Muscle layer of duodenum (tissue), 2 donors: ENCODE data around the gene PLPPR2.
"Not testable (repeated sequence)": the region's sequence is repeated elsewhere in the genome, so short reads cannot be mapped to it uniquely, and the experiment has no call there.

ENCODE experiments used
- H3K27ac ChIP-seq: one replicate; pipeline ENCODE4 v1.7.0; 2013; ENCODE audit warnings: mild to moderate bottlenecking, low read length
- H3K27me3 ChIP-seq: one replicate; pipeline ENCODE4 v1.7.0; 2013; ENCODE audit warnings: low read depth, mild to moderate bottlenecking, control low read depth, low read length
- H3K36me3 ChIP-seq, 2 donors: one replicate each; pipeline ENCODE4 v1.7.0; 2013; ENCODE audit warnings: low read length in 2 of 2, control low read depth in 1 of 2, mild to moderate bottlenecking in 1 of 2; ENCODE audit not compliant: insufficient read depth in 2 of 2, control insufficient read depth in 1 of 2
- H3K4me1 ChIP-seq, 2 donors: one replicate each; pipeline ENCODE4 v1.7.0; 2013; ENCODE audit warnings: low read length in 2 of 2, mild to moderate bottlenecking in 2 of 2, control low read depth in 1 of 2, moderate library complexity in 1 of 2; ENCODE audit not compliant: insufficient read depth in 2 of 2, control insufficient read depth in 1 of 2
- H3K4me3 ChIP-seq, 2 donors: one replicate each; pipeline ENCODE4 v1.7.0; 2013; ENCODE audit warnings: low read length in 2 of 2, low read depth in 1 of 2, mild to moderate bottlenecking in 1 of 2
- H3K9me3 ChIP-seq, 2 donors: one replicate each; pipeline ENCODE4 v1.7.0; 2013; ENCODE audit warnings: low read length in 2 of 2, control low read depth in 1 of 2, mild to moderate bottlenecking in 1 of 2; ENCODE audit not compliant: control insufficient read depth in 1 of 2
- donor health status: healthy.

The PLPPR2 gene

DNA sequence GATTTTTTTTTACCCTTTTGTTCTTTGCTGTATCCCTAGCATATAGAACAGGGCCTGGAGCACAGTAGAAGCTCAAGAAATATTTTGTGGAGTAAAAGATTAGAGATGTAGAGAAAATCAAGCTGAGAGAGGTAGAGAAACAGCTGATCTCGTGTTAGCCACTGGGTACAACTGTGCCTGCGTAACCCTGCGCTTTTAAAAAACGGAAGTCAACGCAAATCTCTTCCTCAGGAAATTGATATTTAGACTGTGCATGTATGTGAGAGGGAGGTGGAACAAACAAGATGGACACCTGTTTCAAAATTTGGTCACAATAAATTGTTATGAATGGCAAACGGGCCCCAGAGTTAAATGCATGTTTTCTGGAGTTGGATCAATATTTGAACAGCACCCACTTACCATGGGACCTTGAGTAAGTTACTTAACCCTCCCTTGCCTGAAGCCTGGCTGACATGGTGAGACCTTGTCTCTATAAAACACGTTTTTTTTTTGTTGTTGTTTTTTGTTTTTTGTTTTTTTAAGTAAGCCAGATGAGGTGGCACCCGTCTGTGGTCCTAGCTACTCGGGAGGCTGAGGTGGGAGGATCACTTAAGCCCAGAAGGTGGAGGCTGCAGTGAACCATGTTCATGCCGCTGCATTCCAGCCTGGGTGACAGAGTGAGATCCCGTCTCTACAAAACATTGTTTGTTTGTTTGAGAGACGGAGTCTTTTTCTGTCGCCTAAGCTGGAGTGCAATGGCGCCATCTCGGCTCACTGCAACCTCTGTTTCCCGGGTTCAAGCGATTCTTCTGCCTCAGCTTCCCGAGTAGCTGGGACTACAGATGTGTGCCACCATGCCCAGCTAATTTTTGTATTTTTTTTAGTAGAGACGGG, 32.2 kb downstream of the PLPPR2 start:
- H3K27ac ChIP-seq = no peak overlapping the region
- peaks cover 0 to 18% of the 10 kb centered on the region in 2 donors for H3K4me1 ChIP-seq
- no peak overlapping the region for H3K4me3 ChIP-seq
- no peaks in the 10 kb centered on the region for H3K9me3 ChIP-seq
- no peaks in the 10 kb centered on the region for H3K36me3 ChIP-seq
- H3K27me3 ChIP-seq = peaks cover 3% of the 10 kb centered on the region

DNA sequence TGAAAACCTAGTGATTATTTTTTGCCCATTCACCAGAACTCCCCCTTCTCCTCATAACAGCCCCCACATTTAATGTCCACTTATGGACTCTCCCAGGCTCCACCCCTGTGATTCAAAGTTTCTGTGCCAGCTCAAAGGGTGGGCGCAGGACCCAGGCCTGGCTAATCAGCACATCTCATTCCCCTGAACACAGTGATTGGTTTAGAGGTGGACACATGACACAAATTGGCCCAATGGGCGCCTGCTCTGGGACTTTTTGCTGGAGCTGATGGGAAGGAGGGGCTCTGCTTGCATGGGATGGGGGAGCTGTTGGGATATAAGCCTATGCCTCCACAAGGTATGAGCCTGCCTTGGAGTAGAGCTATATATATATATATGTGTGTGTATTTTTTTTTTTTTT, 35.1 kb downstream of the PLPPR2 start:
- Histone ChIP-seq H3K9me3 (no peaks in the 10 kb centered on the region), H3K27ac (no peak overlapping the region), H3K27me3 (no peaks in the 10 kb centered on the region), H3K36me3 (no peaks in the 10 kb centered on the region), H3K4me1 (no peaks in the 10 kb centered on the region), H3K4me3 (no peak overlapping the region)

DNA sequence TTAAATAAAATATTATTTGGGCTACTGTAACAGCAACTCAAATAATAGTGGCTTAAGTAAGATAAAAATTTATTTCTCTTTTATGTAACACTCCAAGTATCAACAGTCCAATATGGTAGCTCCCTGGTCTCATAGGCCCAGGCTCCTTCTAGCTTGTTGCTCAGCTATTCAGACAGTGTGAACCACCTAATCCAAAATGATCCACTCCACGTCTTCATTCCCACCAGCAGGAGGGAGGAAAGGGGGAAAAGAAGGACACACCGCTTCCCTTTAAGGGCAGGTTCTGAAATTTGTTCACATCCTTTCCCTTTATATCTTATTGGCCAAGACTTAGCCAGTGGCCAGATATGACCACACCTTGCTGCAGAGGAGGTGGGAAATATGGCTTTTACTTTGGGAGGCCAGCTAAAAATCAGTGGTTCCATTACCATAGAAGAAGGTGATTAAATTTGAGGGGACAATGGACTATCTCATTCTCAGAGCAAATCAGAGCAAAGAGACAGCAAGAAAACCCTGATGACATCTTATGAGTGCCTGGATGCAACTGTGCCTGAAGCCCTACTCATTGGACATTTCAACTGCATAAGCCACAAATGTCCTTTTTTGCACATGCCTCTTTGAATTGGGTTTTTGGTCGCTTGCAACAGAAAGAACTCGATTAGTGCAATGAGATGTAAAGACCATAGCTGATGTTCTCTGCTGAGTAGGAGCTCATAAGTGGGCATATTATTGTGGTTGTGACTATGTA, 35.9 kb downstream of the PLPPR2 start:
- no peaks in the 10 kb centered on the region for H3K9me3 ChIP-seq

DNA sequence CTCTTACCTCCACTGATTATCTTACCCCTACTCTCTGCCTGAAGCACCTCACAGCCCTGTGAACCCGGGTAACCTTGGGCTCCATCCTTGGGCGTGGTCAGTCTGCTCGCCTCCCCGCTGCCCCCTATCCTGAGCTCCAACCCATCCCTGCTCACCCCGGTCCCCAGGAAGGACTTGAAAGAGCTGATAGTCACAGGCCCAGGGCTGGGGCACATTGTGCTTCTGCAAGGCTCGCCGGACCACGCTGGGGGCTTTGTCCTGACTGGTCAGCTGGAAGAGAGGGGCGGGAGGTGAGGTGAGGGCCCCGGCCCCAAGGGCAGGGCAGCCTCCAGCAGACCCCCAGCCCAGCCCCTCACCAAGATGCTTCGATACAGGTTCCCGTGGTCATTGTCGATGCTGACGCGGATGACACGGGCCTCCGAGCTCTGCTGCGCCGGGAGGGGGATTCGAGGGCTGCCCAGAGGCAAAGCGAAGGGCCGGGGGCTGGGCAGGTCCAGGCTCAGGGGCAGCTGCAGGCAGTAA, 41.9 kb downstream of the PLPPR2 start:
- Histone ChIP-seq H3K27me3 (no peaks in the 10 kb centered on the region), H3K9me3 (no peaks in the 10 kb centered on the region), H3K4me1 (no peaks in the 10 kb centered on the region), H3K27ac (no peak overlapping the region), H3K4me3 (no peak overlapping the region), H3K36me3 (no peaks in the 10 kb centered on the region)

More for the DNA sequence above, 35.9 kb downstream of the PLPPR2 start:
- Histone ChIP-seq H3K27ac (no peak overlapping the region), H3K4me3 (no peak overlapping the region), H3K27me3 (no peaks in the 10 kb centered on the region), H3K36me3 (no peaks in the 10 kb centered on the region), H3K4me1 (no peaks in the 10 kb centered on the region)

DNA sequence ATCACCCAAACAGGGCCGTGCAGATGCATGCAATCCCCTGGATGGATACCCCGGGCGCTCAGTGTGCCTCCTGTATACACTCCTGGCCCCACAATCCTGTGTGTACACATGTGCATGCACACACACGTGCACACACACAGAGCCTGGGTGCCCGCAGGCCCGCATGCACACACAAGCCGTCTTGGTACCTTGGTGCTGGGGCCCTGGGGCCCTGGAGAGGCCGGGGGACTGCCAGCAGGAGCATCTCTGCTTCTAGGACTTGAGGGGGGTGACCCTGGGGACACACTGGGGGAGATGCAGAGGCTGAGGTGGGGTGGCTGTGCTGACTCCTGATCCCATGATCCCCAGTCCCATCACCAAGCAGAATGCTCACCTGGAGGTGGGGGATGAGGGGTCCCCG, 44.4 kb downstream of the PLPPR2 start:
- H3K27ac ChIP-seq = no peak overlapping the region
- no peaks in the 10 kb centered on the region for H3K27me3 ChIP-seq
- H3K4me3 ChIP-seq = no peak overlapping the region
- no peaks in the 10 kb centered on the region for H3K36me3 ChIP-seq
- H3K4me1 ChIP-seq = no peaks in the 10 kb centered on the region
- H3K9me3 ChIP-seq = no peaks in the 10 kb centered on the region

DNA sequence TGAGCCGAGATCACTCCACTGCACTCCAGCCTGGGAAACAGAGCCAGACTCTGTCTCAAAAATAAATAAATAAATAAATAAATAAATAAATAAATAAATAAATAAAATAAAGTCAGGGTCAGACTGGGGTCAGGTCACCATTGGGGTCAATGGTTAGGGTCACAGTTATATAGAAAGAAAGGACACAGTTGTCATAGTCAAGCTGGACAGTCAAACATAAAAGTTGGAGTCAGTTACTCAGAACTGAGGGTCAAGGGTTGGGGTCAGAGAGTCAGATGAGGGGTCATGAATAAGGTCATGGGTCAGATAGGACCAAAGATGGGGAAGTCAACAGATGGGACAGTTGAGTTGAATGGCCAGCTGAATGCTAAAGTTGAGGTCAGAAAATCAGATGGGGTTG, 45.6 kb downstream of the PLPPR2 start:
- Histone ChIP-seq H3K27me3 (no peaks in the 10 kb centered on the region), H3K36me3 (no peaks in the 10 kb centered on the region)

DNA sequence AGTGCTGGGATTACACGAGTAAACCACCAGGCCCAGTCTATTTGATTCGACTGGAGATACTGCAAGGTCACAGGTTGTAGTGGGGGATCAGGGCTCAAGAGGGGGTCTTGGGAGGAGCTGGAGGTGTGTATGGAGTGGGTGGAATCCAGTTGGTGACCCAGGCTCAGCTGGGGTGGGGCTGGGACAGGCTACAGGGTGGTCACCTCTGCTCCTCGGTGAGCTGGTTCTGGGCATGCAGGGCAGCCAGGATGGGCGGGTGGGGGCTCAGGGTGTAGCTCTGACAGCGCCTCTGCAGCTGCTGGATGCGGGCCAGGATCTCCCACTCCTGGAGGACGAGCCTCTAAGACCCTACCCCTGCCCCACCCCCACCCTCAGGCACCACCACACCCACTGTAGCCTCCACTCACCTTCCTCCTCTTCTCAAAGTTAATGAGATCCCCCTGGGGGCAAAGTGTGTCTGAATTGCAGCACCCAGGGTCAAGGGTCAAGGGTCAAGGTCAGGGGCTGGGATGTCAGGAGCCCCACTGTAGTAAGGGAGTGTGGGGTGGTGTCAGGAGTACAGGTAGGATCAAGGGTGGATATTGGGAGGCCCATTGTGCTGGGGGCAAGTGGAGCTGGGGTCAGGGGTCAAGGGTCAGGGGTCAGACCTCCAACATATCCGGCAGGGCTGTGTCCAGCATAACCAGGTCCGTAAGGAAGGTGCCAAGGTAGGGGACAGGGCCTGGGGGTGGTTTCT, 46.7 kb downstream of the PLPPR2 start:
- no peaks in the 10 kb centered on the region for H3K9me3 ChIP-seq
- no peak overlapping the region for H3K27ac ChIP-seq
- no peaks in the 10 kb centered on the region for H3K27me3 ChIP-seq
- no peaks in the 10 kb centered on the region for H3K36me3 ChIP-seq
- no peak overlapping the region for H3K4me3 ChIP-seq
- H3K4me1 ChIP-seq = peaks cover 0 to 5% of the 10 kb centered on the region in 2 donors

More for the DNA sequence above, 45.6 kb downstream of the PLPPR2 start:
- H3K9me3 ChIP-seq = no peaks in the 10 kb centered on the region
- no peaks in the 10 kb centered on the region for H3K4me1 ChIP-seq
- no peak overlapping the region for H3K4me3 ChIP-seq
- H3K27ac ChIP-seq = no peak overlapping the region

DNA sequence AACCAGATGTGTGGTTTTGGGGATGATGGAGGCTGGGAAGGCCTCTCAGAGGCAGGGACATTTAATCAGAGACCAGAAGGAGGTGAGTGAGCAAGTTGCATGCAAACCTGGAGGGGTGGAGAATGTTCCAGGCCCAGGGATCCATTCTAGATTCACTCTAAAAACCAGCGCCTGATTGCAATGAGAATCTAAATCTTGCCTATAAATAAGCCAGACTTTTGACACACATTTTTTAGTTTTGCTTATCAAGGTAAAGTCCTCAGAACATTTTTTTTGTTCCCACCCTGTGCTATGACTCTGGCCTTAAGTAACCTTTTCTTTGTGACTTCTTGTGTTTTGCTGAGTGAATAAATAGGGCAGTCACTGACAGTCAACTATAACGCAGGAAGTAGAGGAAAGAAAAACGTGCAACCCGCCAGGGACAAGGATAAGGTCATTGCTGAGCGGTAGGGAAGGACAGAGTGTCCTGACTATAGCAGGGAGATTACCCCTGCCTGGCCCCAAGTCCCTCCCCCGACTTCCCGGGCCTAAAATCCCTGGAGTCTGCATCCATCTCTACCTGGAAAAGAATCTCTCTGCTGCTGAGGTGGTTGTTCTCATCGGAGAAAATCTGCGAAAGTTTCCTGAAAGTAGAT, 49.5 kb downstream of the PLPPR2 start:
- no peak overlapping the region for H3K27ac ChIP-seq
- H3K4me3 ChIP-seq = no peak overlapping the region
- H3K36me3 ChIP-seq = no peaks in the 10 kb centered on the region

DNA sequence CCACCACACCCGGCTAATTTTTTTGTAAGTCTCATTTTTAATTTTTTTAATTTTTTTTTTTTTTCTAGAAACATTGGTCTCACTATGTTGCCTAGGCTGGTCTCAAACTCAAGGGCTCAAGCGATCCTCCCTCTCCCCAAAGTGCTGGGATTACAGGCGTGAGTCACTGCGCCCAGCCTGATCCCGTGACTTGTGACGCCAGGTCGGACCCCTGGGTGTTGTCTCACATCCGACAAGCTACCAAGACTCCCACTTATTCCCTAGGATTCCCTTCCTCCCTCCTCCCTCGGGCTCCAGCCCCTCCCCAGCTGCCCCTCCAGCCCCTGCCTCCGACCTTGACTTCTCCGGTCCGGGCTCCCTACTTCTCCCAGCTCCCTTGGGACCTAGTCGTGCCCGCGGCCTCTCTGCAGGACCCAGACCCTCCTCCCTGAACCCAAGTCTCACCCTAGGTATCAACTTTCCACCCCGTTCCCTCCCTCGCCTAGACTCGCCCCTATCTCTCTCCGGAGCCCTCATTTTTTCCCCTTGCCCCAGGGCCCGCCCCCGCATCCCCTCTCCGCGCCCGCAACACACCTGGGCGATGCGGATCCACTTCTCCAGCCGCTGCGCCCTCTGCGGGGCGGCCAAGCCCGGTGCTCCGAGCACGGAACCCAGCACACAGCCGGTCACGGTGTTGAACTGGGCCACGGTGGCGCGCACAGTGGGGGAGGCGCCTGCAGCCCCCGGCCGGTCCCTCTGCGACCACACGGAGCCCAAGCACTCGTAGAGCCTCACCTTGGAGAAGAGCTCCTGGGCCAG, 50.8 kb downstream of the PLPPR2 start:
- no peaks in the 10 kb centered on the region for H3K9me3 ChIP-seq
- H3K4me1 ChIP-seq = peaks cover 0 to 5% of the 10 kb centered on the region in 2 donors
- no peaks in the 10 kb centered on the region for H3K36me3 ChIP-seq
- H3K27me3 ChIP-seq = no peaks in the 10 kb centered on the region
- H3K27ac ChIP-seq = no peak overlapping the region
- H3K4me3 ChIP-seq = no peak overlapping the region

More for the DNA sequence above, 49.5 kb downstream of the PLPPR2 start:
- Histone ChIP-seq H3K9me3 (no peaks in the 10 kb centered on the region), H3K4me1 (peaks cover 0 to 5% of the 10 kb centered on the region in 2 donors), H3K27me3 (no peaks in the 10 kb centered on the region)

DNA sequence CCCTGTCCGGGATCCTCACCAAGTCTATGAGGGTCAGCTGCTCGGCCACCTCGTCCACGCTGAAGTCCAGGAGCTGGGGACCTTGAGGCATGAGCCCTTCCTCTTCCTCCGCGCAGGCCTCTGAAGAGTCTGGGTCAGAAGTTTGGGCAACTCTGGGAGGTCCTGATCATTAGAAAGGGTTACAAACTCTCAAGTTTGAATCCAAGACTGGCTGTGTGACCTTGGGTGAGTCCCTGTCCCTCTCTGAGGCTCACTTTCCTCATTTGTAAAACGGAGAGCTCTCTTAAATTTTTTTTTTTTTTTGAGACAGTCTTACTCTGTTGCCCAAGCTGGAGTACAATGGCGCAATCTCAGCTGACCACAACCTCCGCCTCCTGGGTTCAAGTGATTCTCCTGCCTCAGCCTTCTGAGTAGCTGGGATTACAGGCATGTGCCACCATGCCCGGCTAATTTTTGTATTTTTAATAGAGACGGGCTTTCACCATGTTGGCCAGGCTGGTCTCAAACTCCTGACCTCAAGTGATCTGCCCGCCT, 51.5 kb downstream of the PLPPR2 start:
- not testable (repeated sequence) for H3K9me3 ChIP-seq, H3K27me3 ChIP-seq, H3K4me3 ChIP-seq, H3K4me1 ChIP-seq, H3K27ac ChIP-seq, H3K36me3 ChIP-seq
